ENCODE data around the gene GLMN.

GRCh38 chr1:92217721-92218120 lies 81.1 kb downstream of the GLMN start, which contains the start of gene C1orf146:
- TF ChIP-seq CTCF (IDR thresholded peaks at IDR 0.05): no peak
- no peak for TF ChIP-seq POLR2A (IDR thresholded peaks at IDR 0.05)

All from right lobe of liver (tissue), 4 donors.